NCI-H2107 (cell line): Measurements from ENCODE around the gene MUC16.
"Not testable (repeated sequence)": the region's sequence is repeated elsewhere in the genome, so short reads cannot be mapped to it uniquely, and the experiment has no call there.

ENCODE experiments used
- DNase-seq: peaks from one replicate; lab custom pipeline; 2025; lab: John Stamatoyannopoulos, UW

MUC16 gene

DNA sequence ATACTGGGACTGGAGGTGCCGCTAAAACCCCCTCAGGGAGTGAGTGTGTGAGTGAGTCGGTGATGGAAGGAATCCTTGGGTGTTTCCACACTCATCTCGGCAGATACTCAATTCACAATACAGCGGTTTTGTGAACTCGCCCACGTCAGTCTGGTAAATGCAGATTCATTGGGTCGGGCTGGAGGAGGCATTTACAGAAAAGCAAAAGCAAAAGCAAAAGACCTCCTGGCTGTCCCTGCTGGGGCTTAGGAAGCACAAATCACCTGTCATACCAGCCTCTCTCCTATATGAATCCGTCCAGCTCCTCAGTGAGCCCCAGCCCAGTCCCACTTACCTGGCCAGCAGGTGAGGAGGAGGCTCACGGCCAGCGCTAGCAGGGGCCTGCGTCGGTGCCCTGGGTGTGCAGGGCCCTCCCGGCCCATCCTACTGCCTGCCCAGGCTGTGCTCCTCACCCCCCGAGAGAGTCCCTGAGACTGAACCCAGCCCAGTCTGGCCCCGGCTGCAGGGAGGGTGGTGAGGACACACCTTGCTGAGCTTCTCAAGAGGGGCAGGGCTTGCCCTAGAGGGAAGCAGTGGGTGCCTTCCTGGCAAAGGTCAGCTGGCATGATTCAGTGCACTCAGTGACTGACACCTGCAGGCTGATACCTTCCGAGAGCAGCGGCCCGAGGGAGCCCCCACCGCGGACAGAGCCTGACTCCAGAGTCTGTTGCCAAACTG lies at the start of gene MUC16:
MUC16 (minus strand) TSS at position 475 of the 717 bp plus-strand sequence.
- DNase-seq, result no peak

DNA sequence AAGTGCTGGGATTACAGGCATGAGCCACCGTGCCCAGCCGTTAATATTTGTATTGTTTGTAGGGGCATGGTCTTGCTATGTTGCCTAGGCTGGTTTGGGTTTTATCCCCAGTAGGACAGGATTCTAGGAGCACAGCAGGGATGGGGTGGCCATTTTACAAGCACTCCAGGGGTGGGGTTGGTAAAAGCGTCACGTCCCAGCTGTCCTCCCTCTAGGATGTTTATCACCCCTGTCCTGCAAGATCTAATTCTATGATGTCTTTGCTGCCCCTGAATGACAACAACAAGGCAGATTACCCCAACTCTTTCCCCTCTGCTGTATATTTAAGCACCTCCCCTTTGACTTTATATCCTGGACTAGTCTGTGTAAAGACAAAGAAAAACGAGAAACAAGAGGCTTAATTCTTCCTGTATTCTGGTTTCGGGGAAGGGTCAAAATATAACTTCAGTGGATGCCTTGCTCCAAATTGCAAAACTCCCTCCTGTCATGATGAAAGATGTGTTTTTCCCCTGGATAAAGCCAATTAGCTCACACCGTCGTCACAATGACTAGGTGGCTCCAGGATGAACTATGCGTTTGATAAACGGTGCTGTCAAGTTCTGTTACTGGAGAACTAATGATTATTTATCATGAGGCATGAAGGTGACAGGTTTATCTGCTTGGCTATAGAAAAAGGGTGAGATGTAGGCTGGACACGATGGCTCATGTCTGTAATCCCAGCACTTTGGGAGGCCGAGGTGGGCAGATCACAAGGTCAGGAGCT lies 48.9 kb upstream of the MUC16 start:
- DNase-seq, result no peak

- no peak for DNase-seq
These were observed 47.5 kb upstream of the MUC16 start for GRCh38 chr19:9057505-9058258.

DNA sequence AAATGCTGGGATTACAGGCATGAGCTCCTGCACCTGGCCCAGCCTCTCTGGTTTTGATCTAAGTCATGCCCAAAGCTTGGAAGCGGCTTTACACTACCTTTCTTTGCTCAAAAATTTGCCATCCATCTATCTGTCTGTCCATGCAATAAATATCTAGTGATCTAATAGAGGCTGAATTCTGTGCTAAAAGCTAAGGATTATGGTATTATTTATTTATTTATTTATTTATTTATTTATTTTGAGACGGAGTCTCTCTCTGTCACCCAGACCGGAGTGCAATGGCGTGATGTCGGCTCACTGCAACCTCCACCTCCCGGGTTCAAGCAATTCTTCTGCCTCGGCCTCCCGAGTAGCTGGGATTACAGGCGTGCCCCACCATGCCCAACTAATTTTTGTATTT lies 45.9 kb upstream of the MUC16 start:
- not testable (repeated sequence) for DNase-seq

DNA sequence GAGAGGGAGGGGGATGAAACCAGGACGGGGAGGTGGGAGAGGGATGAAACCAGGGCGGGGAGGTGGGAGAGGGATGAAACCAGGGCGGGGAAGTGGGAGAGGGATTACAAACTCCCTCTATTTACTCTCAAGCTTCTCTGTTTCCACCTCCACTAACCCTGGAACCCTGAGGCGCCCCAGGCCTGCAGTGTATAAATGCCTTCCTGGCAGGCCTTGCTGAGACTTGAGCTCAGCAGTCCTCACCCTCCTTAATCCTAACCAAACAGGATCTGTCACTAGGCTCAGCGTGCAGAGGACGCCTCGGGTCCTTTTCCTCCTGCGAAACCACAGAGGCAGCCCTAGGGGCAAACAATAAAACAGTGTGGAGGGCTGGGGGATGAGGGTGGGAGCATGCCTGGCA lies 44.6 kb upstream of the MUC16 start:
- no peak for DNase-seq

DNA sequence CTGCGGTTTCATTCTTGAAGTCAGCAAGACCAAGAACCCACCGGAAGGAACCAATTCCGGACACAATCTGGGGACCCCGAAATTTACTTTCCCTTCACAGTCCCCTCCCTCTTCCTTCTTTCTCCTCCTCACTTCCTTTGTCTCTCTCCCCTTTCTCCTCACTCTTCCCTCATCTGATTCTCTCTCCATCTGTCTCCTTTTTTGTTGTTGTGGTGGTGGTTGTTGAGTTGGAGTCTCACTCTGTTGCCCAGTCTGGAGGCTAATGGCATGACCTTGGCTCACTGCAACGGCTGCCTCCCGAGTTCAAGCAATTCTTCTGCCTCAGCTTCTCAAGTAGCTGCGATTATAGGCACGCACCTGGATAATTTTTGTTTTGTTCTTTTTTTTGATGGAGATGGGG lies 44.0 kb upstream of the MUC16 start:
- DNase-seq, result no peak

GRCh38 chr19:9053674-9054073 lies 43.5 kb upstream of the MUC16 start:
- not testable (repeated sequence) for DNase-seq

DNA sequence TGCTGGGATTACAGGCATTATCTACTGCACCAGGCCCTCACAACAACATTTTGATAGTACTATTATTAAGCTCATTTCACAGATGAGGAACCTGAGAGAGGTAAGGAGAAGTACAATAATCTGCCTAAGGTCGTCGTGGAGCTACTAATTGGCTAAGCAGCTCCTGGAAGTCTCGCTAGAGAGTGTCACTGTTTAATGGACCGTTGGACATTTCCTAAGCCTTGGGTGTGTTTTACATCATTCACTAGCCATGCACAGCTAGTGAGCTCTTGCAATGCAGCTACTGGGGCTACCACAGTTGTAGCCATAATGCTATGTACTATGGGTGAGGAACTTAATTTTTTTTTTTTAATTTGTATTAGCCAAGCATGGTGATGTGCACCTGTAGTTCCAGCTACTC lies 42.7 kb upstream of the MUC16 start:
- DNase-seq, result no peak

DNA sequence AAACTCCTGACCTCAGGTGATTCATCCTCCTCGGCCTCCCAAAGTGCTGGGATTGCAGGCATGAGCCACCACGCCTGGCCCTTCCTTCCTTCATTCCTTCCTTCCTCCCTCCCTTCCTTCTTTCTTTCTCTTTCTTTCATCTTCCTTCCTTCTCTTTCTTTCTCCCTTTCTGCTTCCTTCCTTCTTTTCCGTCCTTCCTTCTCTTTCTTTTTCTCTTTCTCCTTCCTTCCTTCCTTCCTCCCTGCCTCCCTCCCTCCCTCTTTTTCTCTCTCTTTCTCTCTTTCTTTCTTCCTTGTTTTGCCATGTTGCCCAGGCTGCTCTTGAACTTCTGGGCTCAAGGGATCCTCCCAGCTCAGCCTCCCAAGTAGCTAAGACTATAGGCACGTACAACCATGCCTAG lies 36.5 kb upstream of the MUC16 start:
- no peak for DNase-seq

- DNase-seq, result no peak
These were observed 34.2 kb upstream of the MUC16 start for GRCh38 chr19:9044449-9044848.

GRCh38 chr19:9043524-9043923 lies 33.3 kb upstream of the MUC16 start:
- DNase-seq, result no peak

- no peak for DNase-seq
These were observed 30.8 kb upstream of the MUC16 start for GRCh38 chr19:9041023-9041422.

- DNase-seq, result no peak
These were observed 29.9 kb upstream of the MUC16 start for GRCh38 chr19:9040131-9040530.

- no peak for DNase-seq
These were observed 29.5 kb upstream of the MUC16 start for GRCh38 chr19:9039728-9040127.

DNA sequence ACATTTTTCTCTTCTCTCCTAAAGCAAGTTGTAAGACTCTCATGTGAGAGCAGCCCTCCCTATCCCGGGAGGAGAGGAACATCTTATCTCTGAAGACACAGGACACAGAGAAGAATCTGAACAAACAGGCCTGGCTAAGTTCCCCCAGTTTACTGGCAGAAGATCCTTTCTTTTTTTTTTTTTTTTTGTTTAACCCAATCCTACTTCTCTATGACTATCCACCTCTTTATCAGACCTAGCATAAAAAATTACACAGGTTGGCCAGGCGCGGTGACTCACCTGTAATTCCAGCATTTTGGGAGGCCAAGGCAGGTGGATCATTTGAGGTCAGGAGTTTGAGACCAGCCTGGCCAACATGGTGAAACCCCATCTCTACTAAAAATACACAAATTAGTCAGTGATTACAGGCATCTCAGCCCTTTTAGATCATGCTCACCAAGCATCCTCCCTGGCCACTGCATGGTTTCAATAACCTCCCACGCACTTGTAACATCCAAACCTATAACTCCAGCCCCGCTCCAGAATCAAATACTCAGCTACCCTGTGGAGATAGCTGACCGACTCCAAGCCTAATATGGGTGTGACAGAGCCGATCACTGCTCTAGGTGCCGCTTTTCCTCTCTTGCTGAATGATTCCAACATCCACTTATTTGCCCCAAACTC lies 27.3 kb upstream of the MUC16 start:
- no peak for DNase-seq

DNA sequence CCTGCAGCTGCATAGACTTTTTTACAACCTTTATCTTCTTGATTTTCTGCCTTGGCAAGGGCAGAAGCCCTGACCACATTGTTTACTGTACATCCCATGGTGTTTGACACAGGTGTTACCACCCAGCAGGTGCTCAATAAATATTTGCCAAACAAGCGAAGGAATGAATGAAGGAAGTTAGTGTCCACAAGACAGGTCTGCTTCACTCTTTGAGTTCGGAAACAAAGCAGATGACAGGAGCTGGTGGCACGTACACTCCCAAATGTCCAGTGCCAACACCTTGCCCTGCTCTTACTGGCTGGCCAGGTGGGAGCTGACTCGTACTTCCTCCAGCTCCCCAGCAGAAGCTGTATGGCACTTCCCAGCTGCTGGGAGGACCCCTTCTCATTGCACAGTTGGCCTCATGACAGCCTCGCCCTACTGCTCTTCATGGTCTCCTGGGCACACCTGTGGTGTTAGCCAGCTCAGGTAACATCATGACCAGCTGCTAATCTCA lies 22.0 kb upstream of the MUC16 start:
- DNase-seq, result no peak

DNA sequence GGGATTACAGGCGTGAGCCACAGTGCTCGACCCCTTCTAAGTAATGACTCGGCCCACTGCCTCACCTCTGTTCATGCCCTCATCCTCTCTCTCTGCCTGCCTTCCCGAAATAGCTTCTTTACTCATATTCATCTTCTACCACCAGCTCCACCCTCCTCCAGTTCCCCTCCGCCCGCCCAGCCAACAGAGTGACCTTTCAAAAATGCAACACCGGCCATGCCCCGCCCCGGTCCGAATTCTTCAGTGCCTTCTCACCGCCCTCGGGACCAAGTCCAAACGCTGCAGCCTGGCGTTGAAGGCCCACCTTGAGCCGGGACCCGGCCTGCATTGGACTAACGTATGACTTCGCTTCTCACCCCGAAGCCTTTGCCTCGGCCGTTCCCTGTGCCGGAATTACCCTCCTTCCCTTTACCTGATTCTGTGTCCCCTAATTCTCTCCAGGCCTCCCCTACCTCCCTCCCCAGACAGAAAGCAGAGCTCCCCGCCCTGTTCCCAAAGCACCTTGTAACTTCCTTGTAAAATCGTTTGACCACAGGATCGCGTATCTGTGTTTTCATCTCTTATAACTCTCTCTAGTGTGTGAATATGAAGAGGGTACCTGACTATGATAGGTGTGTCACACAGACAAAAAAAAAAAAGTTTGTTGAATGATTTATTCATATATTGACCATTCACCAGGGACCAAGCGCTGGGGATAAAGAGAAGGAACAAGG lies 8.1 kb upstream of the MUC16 start:
- DNase-seq, result no peak

- no peak for DNase-seq
These were observed 4.6 kb upstream of the MUC16 start for GRCh38 chr19:9014803-9015202.

DNA sequence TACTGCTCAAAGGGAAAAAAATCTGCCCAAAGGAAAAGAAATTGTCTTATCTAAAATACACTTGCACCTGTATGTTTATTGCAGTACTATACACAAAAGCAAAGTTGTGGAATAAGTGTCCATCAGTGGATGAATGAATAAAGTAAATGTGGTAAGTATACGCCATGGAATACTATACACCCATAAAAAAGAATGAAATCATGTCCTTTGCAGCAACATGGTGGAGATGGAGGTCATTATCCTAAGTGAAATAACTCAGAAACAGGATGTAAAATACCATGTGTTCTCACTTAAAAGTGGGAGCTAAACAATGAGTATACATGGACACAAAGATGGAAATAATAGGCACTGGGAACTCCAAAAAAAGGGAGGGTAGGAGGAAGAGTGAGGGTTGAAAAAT lies 3.8 kb upstream of the MUC16 start:
- no peak for DNase-seq

DNA sequence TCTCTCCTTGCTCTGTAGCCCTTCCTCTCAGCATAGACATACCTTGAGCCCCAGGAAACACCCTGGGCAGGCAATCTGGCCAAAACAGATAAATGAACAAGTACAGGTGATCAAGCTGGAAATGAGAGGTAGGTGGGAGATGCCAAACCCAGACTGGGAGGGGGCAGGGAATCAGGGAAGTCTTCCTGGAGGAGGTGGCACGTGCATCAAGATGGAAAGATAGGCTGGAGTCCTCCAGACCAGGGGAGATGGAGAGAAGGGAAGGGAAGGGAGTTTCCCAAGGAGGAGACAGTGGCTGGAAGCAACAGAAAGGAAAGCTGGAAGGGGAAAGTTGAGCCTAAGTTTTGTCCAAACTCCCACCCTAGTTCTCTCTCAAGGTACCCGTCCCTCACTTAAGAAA lies 1.7 kb upstream of the MUC16 start:
- no peak for DNase-seq

GRCh38 chr19:9010693-9011092 lies 484 bp upstream of the MUC16 start:
- DNase-seq, result no peak

DNA sequence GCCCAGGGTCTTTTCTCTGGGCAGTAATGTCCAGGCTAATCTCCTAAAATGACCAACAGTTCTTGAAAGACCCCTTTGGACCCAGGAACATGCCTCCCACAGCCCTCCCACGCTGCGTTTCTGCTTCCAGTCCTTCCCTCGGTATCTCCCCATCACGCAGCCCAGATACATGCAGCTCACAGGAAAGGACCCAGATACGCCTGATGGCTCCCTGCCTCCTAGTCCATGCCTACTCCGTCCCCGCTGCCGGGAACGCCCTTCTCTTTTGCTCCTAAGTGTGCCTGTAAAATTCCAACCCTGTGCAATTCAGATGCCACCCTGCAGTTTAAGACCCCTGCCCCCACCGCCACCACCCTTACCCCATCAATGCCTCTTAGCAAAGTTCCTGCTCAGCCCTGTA lies 778 bp downstream of the MUC16 start:
- DNase-seq, result no peak
